Liver (tissue), 9 donors: ENCODE measurements around the gene MED22. TPM values are rescaled to one million over a fixed set of nuclear protein-coding genes. Genes with fewer than 3 reads are reported as not detected.

Source experiments
- DNase-seq: peaks from one replicate; pipeline ENCODE4 v3.0.0-alpha.2; 2017; ENCODE audit warnings: low spot score
- H3K27ac ChIP-seq, 2 donors: one replicate each; pipeline ENCODE4 v1.7.0; 2013; ENCODE audit warnings: inconsistent platforms in 2 of 2, low read length in 2 of 2, control low read depth in 1 of 2, low read depth in 1 of 2, mild to moderate bottlenecking in 1 of 2
- H3K27me3 ChIP-seq, 4 donors: one replicate each; pipeline versions ENCODE4 v1.6.1 to v1.7.0; 2013; ENCODE audit warnings: low read length in 3 of 4, inconsistent platforms in 1 of 4, mild to moderate bottlenecking in 1 of 4, moderate library complexity in 1 of 4; ENCODE audit not compliant: control insufficient read depth in 4 of 4, insufficient read depth in 4 of 4
- H3K36me3 ChIP-seq, 4 donors: one replicate each; pipeline versions ENCODE4 v1.6.1 to v1.7.0; 2013; ENCODE audit warnings: low read length in 3 of 4, mild to moderate bottlenecking in 3 of 4, low read depth in 1 of 4, moderate library complexity in 1 of 4; ENCODE audit not compliant: control insufficient read depth in 4 of 4, insufficient read depth in 3 of 4
- H3K4me1 ChIP-seq, 4 donors: one replicate each; pipeline versions ENCODE4 v1.6.1 to v1.7.0; 2013; ENCODE audit warnings: low read length in 3 of 4, mild to moderate bottlenecking in 3 of 4, moderate library complexity in 1 of 4; ENCODE audit not compliant: control insufficient read depth in 4 of 4, insufficient read depth in 4 of 4
- H3K4me3 ChIP-seq, 3 donors: one replicate each; pipeline versions ENCODE4 v1.6.1 to v1.7.0; 2013; ENCODE audit warnings: low read length in 3 of 3, control low read depth in 1 of 3, low read depth in 1 of 3, mild to moderate bottlenecking in 1 of 3
- H3K9ac ChIP-seq, 2 donors: one replicate each; pipeline ENCODE4 v1.7.0; 2013; ENCODE audit warnings: low read length in 2 of 2, mild to moderate bottlenecking in 2 of 2, moderate library complexity in 2 of 2, control low read depth in 1 of 2, low read depth in 1 of 2
- H3K9me3 ChIP-seq, 4 donors: one replicate each; pipeline versions ENCODE4 v1.6.1 to v1.7.0; 2013; ENCODE audit warnings: low read length in 3 of 4; ENCODE audit not compliant: control insufficient read depth in 4 of 4
- EGR1 ChIP-seq, 2 donors: IDR thresholded peaks; 2 replicates each; pipeline ENCODE4 v1.6.1; 2016 to 2018; ENCODE audit warnings: antibody characterized with exemption in 2 of 2, low read depth in 2 of 2
- FOXA1 ChIP-seq: IDR thresholded peaks from 2 replicates; pipeline ENCODE4 v1.6.1; 2016; ENCODE audit warnings: antibody characterized with exemption
- FOXA2 ChIP-seq: IDR thresholded peaks from 2 replicates; pipeline ENCODE4 v1.6.1; 2016; ENCODE audit warnings: antibody characterized with exemption
- GABPA ChIP-seq, 2 donors: IDR thresholded peaks in 1 of 2; conservative IDR thresholded peaks in 1 of 2; 2 replicates each; pipeline ENCODE4 v1.6.1; 2016; ENCODE audit warnings: antibody characterized with exemption in 2 of 2, mild to moderate bottlenecking in 1 of 2, moderate library complexity in 1 of 2
- HNF4A ChIP-seq, 2 donors: conservative IDR thresholded peaks; 2 replicates each; pipeline ENCODE4 v1.6.1; 2016; ENCODE audit warnings: antibody characterized with exemption in 2 of 2, mild to moderate bottlenecking in 2 of 2
- HNF4G ChIP-seq: IDR thresholded peaks from 2 replicates; pipeline ENCODE4 v1.6.1; 2016; ENCODE audit warnings: antibody characterized with exemption
- JUND ChIP-seq, 2 donors: IDR thresholded peaks; 2 replicates each; pipeline ENCODE4 v1.6.1; 2016; ENCODE audit warnings: antibody characterized with exemption in 2 of 2
- NR2F2 ChIP-seq: IDR thresholded peaks from 2 replicates; pipeline ENCODE4 v1.6.1; 2016; ENCODE audit warnings: antibody characterized with exemption
- RAD21 ChIP-seq, 2 donors: IDR thresholded peaks; 2 replicates each; pipeline ENCODE4 v1.6.1; 2016; ENCODE audit warnings: antibody characterized with exemption in 2 of 2, mild to moderate bottlenecking in 2 of 2
- RXRA ChIP-seq, 2 donors: IDR thresholded peaks; 2 replicates each; pipeline ENCODE4 v1.6.1; 2017 to 2018; ENCODE audit warnings: antibody characterized with exemption in 2 of 2, mild to moderate bottlenecking in 1 of 2
- SP1 ChIP-seq: IDR thresholded peaks from 2 replicates; pipeline ENCODE4 v1.6.1; 2018; ENCODE audit warnings: antibody characterized with exemption, mild to moderate bottlenecking
- TAF1 ChIP-seq: conservative IDR thresholded peaks from 2 replicates; pipeline ENCODE4 v1.6.1; 2016; ENCODE audit warnings: antibody characterized with exemption, mild to moderate bottlenecking
- YY1 ChIP-seq: IDR thresholded peaks from 2 replicates; pipeline ENCODE4 v1.6.1; 2016; ENCODE audit warnings: antibody characterized with exemption, mild to moderate bottlenecking
- WGBS: extraction: QIAGEN DNeasy Blood & Tissue Kit; methylation state at CpG from one replicate; pipeline ENCODE4 v1.1.7; 2013; 5-methylcytosine and 5-hydroxymethylcytosine counted together
- polyA plus RNA-seq, 2 donors: library from polyadenylated mRNA; stranded (reverse) in 1 of 2; unstranded in 1 of 2; fragments of 200-250 nt in 1 of 2; fragments of >200 nt in 1 of 2; fragmentation: Nextera tagmentation in 1 of 2; extraction: Ambion mirVana in 1 of 2; gene quantifications; one replicate each; pipeline versions ENCODE4 v1.2.1 to v1.2.3, GENCODE V29; 2013 to 2015
- total RNA-seq, 2 donors: library from RNA; depleted of rRNA; stranded (reverse); fragments of >200 nt; gene quantifications; one replicate each; pipeline ENCODE4 v1.2.3, GENCODE V29; 2014
- TF ChIP-seq, protein P1 (sequence below): IDR thresholded peaks from 2 replicates; pipeline ENCODE4 v1.6.1; 2016; ENCODE audit warnings: antibody characterized with exemption
- TF ChIP-seq, protein P2 (sequence below): fragments of 150-350 bp; IDR thresholded peaks from 2 replicates; pipeline ENCODE4 v1.5.1; 2017; ENCODE audit warnings: improper control_type of control experiment, low read depth, low read length; ENCODE audit not compliant: missing input control
- TF ChIP-seq, protein P3 (sequence below): IDR thresholded peaks from 2 replicates; pipeline ENCODE4 v1.6.1; 2016; ENCODE audit warnings: antibody characterized with exemption, mild to moderate bottlenecking
- TF ChIP-seq, protein P4 (sequence below): IDR thresholded peaks from 2 replicates; pipeline ENCODE4 v1.6.1; 2016; ENCODE audit warnings: antibody characterized with exemption
- TF ChIP-seq, protein P5 (sequence below): IDR thresholded peaks from 2 replicates; pipeline ENCODE4 v1.6.1; 2016; ENCODE audit warnings: antibody characterized with exemption
- donor health status: healthy.
- donor health status: healthy.
- donor health status: healthy.
- donor health status: healthy.
- donor health status: healthy.

The MED22 gene
- total and polyA plus RNA-seq, 4 donors = 3.1 to 10.3 (median 9.9) TPM

DNA sequence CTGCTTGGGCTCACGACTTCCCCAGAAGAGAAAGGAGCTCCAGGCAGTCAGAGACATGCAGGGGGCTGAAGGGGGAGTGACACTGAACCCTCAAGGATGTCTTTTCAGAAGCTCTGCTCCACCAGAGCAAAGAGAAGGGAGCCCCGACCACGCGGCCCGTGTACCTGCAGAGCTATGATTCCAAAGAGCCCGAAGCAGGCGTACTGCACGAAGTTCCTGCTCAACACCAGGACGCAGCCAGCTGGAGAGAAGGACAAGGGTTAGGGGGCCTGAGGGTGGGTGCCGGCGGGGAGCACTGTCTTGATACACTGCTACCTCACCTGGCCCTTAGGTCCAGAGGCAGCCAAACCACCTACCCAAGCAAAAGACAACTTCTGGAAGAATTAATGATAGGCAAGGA is 18.5 kb upstream of the MED22 start:
- H3K27ac ChIP-seq = no peak overlapping the region
- H3K9me3 ChIP-seq = no peaks in the 10 kb centered on the region
- peaks cover 23 to 61% (median 50%) of the 10 kb centered on the region in 4 donors for H3K36me3 ChIP-seq
- WGBS = 94% methylated on average over 11 of the region's 11 CpGs
- H3K4me3 ChIP-seq = no peak overlapping the region
- TF ChIP-seq FOXA1 (no peak), HNF4A (conservative IDR thresholded peaks at IDR 0.05) (no peak), SP1 (no peak), GABPA (IDR thresholded peaks at IDR 0.05 in 1 of 2, conservative IDR thresholded peaks at IDR 0.05 in 1 of 2) (no peak), RAD21 (IDR thresholded peaks at IDR 0.05) (no peak), FOXA2 (no peak), EGR1 (IDR thresholded peaks at IDR 0.05; ENCODE audit: low read depth in 2 of 2) (no peak), RXRA (IDR thresholded peaks at IDR 0.05) (no peak), NR2F2 (no peak), YY1 (no peak), JUND (IDR thresholded peaks at IDR 0.05) (no peak), TAF1 (no peak), HNF4G (no peak)
- TF ChIP-seq, protein P1, sequence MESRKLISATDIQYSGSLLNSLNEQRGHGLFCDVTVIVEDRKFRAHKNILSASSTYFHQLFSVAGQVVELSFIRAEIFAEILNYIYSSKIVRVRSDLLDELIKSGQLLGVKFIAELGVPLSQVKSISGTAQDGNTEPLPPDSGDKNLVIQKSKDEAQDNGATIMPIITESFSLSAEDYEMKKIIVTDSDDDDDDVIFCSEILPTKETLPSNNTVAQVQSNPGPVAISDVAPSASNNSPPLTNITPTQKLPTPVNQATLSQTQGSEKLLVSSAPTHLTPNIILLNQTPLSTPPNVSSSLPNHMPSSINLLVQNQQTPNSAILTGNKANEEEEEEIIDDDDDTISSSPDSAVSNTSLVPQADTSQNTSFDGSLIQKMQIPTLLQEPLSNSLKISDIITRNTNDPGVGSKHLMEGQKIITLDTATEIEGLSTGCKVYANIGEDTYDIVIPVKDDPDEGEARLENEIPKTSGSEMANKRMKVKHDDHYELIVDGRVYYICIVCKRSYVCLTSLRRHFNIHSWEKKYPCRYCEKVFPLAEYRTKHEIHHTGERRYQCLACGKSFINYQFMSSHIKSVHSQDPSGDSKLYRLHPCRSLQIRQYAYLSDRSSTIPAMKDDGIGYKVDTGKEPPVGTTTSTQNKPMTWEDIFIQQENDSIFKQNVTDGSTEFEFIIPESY = no peak
- TF ChIP-seq, protein P2, sequence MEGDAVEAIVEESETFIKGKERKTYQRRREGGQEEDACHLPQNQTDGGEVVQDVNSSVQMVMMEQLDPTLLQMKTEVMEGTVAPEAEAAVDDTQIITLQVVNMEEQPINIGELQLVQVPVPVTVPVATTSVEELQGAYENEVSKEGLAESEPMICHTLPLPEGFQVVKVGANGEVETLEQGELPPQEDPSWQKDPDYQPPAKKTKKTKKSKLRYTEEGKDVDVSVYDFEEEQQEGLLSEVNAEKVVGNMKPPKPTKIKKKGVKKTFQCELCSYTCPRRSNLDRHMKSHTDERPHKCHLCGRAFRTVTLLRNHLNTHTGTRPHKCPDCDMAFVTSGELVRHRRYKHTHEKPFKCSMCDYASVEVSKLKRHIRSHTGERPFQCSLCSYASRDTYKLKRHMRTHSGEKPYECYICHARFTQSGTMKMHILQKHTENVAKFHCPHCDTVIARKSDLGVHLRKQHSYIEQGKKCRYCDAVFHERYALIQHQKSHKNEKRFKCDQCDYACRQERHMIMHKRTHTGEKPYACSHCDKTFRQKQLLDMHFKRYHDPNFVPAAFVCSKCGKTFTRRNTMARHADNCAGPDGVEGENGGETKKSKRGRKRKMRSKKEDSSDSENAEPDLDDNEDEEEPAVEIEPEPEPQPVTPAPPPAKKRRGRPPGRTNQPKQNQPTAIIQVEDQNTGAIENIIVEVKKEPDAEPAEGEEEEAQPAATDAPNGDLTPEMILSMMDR = no peak
- TF ChIP-seq, protein P3, sequence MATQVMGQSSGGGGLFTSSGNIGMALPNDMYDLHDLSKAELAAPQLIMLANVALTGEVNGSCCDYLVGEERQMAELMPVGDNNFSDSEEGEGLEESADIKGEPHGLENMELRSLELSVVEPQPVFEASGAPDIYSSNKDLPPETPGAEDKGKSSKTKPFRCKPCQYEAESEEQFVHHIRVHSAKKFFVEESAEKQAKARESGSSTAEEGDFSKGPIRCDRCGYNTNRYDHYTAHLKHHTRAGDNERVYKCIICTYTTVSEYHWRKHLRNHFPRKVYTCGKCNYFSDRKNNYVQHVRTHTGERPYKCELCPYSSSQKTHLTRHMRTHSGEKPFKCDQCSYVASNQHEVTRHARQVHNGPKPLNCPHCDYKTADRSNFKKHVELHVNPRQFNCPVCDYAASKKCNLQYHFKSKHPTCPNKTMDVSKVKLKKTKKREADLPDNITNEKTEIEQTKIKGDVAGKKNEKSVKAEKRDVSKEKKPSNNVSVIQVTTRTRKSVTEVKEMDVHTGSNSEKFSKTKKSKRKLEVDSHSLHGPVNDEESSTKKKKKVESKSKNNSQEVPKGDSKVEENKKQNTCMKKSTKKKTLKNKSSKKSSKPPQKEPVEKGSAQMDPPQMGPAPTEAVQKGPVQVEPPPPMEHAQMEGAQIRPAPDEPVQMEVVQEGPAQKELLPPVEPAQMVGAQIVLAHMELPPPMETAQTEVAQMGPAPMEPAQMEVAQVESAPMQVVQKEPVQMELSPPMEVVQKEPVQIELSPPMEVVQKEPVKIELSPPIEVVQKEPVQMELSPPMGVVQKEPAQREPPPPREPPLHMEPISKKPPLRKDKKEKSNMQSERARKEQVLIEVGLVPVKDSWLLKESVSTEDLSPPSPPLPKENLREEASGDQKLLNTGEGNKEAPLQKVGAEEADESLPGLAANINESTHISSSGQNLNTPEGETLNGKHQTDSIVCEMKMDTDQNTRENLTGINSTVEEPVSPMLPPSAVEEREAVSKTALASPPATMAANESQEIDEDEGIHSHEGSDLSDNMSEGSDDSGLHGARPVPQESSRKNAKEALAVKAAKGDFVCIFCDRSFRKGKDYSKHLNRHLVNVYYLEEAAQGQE = no peak
- TF ChIP-seq, protein P4, sequence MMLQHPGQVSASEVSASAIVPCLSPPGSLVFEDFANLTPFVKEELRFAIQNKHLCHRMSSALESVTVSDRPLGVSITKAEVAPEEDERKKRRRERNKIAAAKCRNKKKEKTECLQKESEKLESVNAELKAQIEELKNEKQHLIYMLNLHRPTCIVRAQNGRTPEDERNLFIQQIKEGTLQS = no peak
- TF ChIP-seq, protein P5, sequence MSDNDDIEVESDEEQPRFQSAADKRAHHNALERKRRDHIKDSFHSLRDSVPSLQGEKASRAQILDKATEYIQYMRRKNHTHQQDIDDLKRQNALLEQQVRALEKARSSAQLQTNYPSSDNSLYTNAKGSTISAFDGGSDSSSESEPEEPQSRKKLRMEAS = no peak
- peaks cover 15 to 53% (median 42%) of the 10 kb centered on the region in 4 donors for H3K4me1 ChIP-seq
- DNase-seq = no peak
- H3K9ac ChIP-seq = no peak overlapping the region
- no peaks in the 10 kb centered on the region for H3K27me3 ChIP-seq
